ENCODE data around the gene MATK.

Gene MATK

DNA sequence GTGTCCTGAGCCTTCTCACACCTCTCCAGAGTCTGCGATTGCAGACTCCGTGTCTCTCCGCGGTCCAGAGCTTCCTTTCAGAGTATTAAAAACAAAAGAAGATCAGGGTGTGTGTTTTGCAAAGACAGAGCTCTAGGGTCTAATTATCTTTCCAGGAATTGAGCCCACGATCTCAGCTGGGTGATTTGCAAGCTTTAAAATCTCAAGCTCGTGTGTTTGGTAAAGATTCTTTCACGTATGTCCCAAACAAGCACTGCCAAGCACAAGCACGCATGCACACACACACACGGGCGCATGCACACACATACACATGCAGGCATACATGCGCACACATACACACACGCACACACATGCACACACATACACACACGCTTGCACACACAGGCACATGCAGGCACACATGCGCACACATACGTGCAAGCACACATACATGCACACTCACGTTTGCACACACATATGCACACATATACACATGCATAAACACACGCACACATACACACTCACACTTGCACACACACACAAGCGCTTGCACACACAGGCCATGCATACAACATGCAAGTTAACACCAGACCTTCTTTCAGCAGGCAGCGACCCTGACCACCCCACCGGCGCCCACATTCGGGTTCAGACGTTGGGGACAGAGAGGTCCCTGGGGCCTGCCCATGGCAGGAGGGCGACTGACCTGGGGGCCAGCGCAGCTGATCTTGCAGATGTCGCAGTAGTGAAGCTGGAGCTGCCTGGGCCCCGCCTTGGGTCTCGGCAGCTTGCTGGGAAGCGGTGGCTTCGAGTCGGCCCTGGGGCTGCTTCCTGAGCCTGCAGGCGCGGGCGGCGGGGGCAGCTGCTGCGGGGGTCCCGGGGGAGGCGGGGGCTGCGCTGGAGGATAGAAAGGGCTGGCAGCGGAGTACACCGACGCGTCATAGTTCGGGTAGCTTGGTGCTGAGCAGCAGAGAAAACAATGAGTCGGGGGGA, 44.7 kb upstream of the MATK start:
- TF ChIP-seq, protein P1, sequence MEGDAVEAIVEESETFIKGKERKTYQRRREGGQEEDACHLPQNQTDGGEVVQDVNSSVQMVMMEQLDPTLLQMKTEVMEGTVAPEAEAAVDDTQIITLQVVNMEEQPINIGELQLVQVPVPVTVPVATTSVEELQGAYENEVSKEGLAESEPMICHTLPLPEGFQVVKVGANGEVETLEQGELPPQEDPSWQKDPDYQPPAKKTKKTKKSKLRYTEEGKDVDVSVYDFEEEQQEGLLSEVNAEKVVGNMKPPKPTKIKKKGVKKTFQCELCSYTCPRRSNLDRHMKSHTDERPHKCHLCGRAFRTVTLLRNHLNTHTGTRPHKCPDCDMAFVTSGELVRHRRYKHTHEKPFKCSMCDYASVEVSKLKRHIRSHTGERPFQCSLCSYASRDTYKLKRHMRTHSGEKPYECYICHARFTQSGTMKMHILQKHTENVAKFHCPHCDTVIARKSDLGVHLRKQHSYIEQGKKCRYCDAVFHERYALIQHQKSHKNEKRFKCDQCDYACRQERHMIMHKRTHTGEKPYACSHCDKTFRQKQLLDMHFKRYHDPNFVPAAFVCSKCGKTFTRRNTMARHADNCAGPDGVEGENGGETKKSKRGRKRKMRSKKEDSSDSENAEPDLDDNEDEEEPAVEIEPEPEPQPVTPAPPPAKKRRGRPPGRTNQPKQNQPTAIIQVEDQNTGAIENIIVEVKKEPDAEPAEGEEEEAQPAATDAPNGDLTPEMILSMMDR (IDR thresholded peaks at IDR 0.05; ENCODE audit: low read depth, low read length), result no peak
- DNase-seq (ENCODE audit: extremely low read depth, low read depth), result no peak

DNA sequence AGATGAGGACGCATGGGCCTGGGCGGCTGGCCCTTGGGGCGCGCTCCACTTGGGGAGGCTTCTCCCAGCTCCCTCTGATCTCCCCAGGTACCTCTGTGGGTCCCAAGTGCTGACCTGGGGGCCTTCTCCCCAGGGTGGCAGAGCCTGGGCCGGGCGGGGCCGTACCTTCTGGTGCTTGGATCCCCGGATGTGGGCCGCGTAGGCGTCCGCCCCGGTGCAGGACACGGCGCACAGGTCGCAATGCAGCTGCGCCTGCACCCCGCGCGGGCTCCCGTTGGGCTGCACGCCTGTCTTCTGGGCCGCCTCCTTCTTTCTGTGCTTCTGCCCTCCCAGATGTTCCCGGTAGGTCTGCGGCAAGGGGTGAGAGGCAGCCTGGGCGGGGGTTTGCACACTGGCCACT, 41.1 kb upstream of the MATK start:
- TF ChIP-seq, protein P1 (IDR thresholded peaks at IDR 0.05; ENCODE audit: low read depth, low read length), result no peak
- no peak for DNase-seq (ENCODE audit: extremely low read depth, low read depth)

DNA sequence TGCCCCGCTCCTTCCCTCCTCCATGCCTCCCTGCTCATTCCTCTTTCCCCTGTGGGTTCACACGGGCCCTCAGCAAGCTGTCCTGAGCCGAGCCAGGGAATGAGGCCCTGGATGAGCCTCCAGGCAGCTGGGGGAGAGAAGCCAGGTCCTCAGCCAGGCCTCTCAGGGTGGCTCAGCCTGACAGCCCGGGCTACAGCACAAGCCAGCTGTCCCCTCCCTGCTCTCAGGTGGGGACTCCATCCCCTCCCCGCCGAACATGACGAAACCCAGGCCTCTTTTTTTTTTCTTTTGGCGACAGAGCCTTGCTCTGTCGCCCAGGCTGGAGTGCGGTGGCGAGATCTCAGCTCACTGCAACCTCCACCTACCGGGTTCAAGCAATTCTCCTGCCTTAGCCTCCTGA, 40.0 kb upstream of the MATK start:
- no peak for DNase-seq (ENCODE audit: extremely low read depth, low read depth)

DNA sequence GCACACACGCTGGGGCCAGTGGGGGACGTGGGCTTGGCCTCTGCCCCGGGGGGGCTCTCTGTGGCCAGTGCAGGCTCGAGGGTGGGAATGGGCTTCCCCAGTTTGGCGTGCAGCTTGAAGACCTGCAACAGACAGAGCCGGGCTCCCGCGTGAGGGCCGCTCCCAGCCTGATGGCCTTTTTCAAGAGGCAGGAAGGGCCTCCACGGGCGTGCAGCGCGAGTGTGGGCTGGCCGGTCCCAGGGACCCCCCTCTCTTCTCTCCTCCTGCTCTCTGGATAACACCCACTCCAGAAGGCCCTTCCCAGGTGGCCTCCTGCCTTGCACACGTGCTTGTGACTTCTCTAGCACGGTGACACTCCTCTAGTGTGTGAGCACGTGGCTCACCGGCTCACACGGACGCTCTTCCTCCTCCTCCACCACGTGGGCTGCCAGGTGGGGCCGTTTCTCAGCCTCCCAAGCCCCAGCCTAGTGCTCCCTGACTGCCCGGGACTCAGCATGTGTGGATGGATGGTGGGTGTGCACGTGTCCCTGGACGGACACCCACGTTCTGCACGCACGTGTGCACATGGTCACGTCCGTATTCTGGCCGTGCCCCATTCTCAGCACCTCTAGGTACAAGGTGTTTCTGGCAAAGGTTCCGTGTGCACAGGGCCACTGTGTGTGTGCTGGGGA, 39.2 kb upstream of the MATK start:
- DNase-seq (ENCODE audit: extremely low read depth, low read depth), result no peak
- TF ChIP-seq, protein P1 (IDR thresholded peaks at IDR 0.05; ENCODE audit: low read depth, low read length), result no peak

More for the DNA sequence above, 40.0 kb upstream of the MATK start:
- TF ChIP-seq, protein P1 (IDR thresholded peaks at IDR 0.05; ENCODE audit: low read depth, low read length), result no peak

DNA sequence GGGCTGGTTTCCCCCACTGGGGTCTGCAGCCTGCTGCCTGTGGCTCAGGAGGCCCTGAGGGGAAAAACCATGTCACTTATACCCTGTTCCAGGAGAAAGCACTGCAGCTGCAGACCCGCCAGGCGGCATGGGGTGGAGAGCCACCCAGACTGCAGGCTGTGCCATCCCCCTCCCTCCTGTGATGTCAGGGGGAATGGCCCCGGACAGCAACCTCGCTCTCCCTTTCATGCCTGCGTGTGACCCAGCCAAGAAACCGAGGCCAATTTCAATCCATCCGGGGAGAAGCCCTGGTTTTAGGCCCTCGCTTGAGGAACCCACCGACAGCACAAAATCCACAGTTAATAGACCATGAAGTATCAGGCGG, 37.2 kb upstream of the MATK start:
- no peak for DNase-seq (ENCODE audit: extremely low read depth, low read depth)
- TF ChIP-seq, protein P1 (IDR thresholded peaks at IDR 0.05; ENCODE audit: low read depth, low read length), result no peak

DNA sequence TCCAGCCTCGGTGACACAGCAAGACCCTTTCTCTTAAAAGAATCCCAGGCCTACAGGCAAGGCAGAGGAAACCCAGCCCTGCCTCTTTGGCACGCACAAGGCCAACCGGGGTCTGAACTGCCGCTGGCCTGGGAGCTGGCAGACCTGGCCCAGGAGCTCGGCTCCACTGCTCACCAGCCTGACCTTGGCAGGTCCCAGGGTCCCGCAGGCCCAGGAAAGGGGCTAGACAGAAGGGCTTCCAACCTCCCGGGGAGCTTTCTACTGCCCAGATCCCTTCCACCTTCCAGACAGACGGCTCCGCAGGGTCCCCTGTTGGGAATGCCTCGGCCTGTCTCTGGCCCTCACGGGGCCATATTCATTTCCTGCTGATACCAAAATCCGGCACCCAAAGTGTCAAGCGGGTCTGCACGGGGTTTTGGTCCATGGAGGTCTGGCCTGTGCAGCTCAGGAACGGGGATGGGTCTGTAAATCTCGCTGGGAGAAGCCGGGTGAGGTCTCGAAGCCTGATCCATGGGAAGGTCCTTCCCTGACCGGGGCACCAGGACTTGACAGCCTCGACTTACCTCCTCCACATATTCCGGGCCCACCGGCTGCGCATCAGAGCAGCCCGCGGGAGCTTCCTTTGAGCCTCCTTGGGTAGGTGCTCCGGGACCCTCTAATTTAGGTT, 36.6 kb upstream of the MATK start:
- TF ChIP-seq, protein P1 (IDR thresholded peaks at IDR 0.05; ENCODE audit: low read depth, low read length), result no peak
- no peak for DNase-seq (ENCODE audit: extremely low read depth, low read depth)

All from AG09319 (cell line).